ENCODE data around the gene SOX6. TPM values are rescaled to one million over a fixed set of nuclear protein-coding genes. Genes with fewer than 3 reads are reported as not detected.

SOX6 gene
- total RNA-seq, 1 donor from 2014 or later, result 4.9 TPM

DNA sequence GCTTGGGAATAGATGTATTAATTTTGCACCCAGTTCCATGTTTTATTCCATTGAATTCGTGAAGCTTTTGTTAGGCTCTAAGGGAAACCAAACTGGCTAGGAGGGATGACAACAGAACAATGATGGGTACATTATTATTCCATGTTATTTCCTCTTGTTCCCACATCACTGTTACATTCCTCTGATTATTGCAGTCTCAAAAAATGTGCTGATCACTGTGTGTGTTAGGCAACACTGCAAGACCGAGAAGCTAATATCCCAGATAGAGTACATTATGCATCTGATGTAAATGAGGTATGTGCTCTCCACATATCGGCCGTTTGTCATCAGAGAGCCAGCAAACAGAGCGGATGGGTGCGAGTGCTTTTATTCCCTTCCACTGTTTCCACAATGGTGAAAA lies 327.9 kb downstream of the SOX6 start:
- no peaks in the 10 kb centered on the region for H3K27me3 ChIP-seq
- DNase-seq (ENCODE audit: extremely low spot score in 2 of 2), result no peak
- intact Hi-C loops (cut with DNase I), result no loop called here
- TF ChIP-seq POLR2A (IDR thresholded peaks at IDR 0.05) (no peak), POLR2AphosphoS5 (IDR thresholded peaks at IDR 0.05; ENCODE audit: insufficient read depth in 1 of 2, low read depth in 1 of 2) (no peak)
- TF ChIP-seq, protein P1, sequence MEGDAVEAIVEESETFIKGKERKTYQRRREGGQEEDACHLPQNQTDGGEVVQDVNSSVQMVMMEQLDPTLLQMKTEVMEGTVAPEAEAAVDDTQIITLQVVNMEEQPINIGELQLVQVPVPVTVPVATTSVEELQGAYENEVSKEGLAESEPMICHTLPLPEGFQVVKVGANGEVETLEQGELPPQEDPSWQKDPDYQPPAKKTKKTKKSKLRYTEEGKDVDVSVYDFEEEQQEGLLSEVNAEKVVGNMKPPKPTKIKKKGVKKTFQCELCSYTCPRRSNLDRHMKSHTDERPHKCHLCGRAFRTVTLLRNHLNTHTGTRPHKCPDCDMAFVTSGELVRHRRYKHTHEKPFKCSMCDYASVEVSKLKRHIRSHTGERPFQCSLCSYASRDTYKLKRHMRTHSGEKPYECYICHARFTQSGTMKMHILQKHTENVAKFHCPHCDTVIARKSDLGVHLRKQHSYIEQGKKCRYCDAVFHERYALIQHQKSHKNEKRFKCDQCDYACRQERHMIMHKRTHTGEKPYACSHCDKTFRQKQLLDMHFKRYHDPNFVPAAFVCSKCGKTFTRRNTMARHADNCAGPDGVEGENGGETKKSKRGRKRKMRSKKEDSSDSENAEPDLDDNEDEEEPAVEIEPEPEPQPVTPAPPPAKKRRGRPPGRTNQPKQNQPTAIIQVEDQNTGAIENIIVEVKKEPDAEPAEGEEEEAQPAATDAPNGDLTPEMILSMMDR (IDR thresholded peaks at IDR 0.05), result no peak
- no peak overlapping the region for H3K27ac ChIP-seq
- H3K9me3 ChIP-seq, result no peaks in the 10 kb centered on the region
- H3K4me1 ChIP-seq, result no peaks in the 10 kb centered on the region
- no peaks in the 10 kb centered on the region for H3K36me3 ChIP-seq
- H3K4me3 ChIP-seq, result no peak overlapping the region

DNA sequence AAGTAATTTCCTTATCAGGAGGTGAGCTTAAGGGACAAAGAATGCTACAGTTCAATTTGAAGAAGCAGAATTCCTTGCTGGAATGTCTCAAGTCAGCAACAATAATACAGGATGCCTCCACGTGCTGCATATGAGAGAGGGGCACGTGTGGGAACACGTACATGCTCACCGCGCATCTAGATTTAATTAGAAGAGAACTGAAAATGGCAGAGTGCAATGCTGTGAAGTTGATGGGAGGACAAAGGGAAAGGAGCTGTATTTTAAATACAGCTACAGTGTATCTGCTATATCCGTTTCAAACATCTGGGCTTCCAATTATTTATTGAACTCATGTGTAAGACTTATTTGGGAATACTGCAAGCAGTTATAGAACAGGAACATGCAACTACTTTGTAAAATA lies 328.7 kb downstream of the SOX6 start:
- H3K4me3 ChIP-seq, result no peak overlapping the region
- no peaks in the 10 kb centered on the region for H3K9me3 ChIP-seq
- no peaks in the 10 kb centered on the region for H3K27me3 ChIP-seq
- intact Hi-C loops (cut with DNase I), result no loop called here
- no peak for DNase-seq (ENCODE audit: extremely low spot score in 2 of 2)
- no peaks in the 10 kb centered on the region for H3K36me3 ChIP-seq
- no peaks in the 10 kb centered on the region for H3K4me1 ChIP-seq
- no peak overlapping the region for H3K27ac ChIP-seq
- TF ChIP-seq POLR2AphosphoS5 (IDR thresholded peaks at IDR 0.05; ENCODE audit: insufficient read depth in 1 of 2, low read depth in 1 of 2) (no peak), POLR2A (IDR thresholded peaks at IDR 0.05) (no peak)
- TF ChIP-seq, protein P1 (IDR thresholded peaks at IDR 0.05), result no peak

DNA sequence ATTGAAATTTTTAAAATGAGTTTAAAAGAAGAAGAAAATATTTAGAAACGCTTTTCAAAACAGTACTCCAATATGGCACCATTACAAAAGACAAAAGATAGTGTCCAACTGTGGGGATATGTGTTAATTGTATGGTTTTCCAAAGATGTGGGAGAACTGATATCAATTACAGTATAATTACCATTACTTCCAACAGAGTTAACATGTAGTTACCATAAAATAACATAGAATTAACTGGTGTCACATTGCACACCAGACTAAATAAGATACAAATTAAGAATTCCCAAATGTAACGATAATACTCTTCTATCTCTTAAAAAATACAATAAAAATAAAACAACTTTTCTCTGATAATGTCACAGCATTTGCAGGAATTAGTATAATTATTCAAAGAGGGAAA lies 329.5 kb downstream of the SOX6 start:
- Histone ChIP-seq H3K9me3 (no peaks in the 10 kb centered on the region), H3K36me3 (no peaks in the 10 kb centered on the region), H3K4me3 (no peak overlapping the region), H3K27ac (no peak overlapping the region), H3K27me3 (no peaks in the 10 kb centered on the region), H3K4me1 (no peaks in the 10 kb centered on the region)
- no peak for DNase-seq (ENCODE audit: extremely low spot score in 2 of 2)
- intact Hi-C loops (cut with DNase I), result no loop called here
- TF ChIP-seq, protein P1 (IDR thresholded peaks at IDR 0.05), result no peak
- no peak for TF ChIP-seq POLR2A (IDR thresholded peaks at IDR 0.05)
- TF ChIP-seq POLR2AphosphoS5 (IDR thresholded peaks at IDR 0.05; ENCODE audit: insufficient read depth in 1 of 2, low read depth in 1 of 2), result no peak

DNA sequence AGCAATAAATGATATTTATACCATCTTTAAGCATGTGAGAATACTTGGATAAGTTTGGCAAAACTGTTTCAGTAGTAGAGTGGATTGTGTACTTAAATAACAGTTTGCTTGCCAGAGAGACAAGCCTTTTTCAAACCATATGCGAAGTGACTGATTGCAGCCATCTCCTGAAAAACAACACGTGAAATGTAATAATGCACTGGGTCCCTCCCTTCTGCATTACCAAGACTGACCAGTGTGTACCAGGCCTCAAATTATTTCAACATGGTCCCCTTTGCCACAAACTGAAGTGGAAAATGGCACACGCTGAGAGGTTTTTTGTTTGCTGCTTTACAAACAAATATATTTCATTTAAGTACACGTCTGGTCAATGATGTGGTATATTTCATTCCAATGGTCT lies 337.4 kb downstream of the SOX6 start:
- Histone ChIP-seq H3K36me3 (no peaks in the 10 kb centered on the region), H3K9me3 (no peaks in the 10 kb centered on the region), H3K27me3 (no peaks in the 10 kb centered on the region), H3K27ac (no peak overlapping the region), H3K4me1 (no peaks in the 10 kb centered on the region), H3K4me3 (no peak overlapping the region)
- intact Hi-C loops (cut with DNase I), result no loop called here
- DNase-seq (ENCODE audit: extremely low spot score in 2 of 2), result no peak
- TF ChIP-seq POLR2AphosphoS5 (IDR thresholded peaks at IDR 0.05; ENCODE audit: insufficient read depth in 1 of 2, low read depth in 1 of 2), result no peak
- TF ChIP-seq, protein P1 (IDR thresholded peaks at IDR 0.05), result no peak
- no peak for TF ChIP-seq POLR2A (IDR thresholded peaks at IDR 0.05)

DNA sequence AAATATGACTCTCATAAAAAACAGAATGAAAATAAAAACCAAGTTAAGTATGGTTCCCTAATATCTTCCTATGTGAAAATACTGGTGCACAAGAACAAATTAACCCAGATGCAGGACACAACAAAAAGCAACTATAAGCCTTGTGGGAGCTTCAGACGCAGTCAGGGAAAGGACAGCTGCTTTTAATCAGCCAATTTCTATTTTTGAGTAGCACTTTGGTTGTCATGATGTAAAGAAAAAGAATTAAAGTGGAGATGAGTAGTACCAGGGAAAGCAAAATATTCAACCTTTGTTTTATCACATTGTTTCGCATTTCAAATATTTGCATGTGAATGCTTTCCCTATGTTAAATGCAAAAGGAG lies 339.9 kb downstream of the SOX6 start:
- H3K4me3 ChIP-seq, result no peak overlapping the region
- H3K27ac ChIP-seq, result no peak overlapping the region
- TF ChIP-seq, protein P1 (IDR thresholded peaks at IDR 0.05), result no peak
- no peak for TF ChIP-seq POLR2AphosphoS5 (IDR thresholded peaks at IDR 0.05; ENCODE audit: insufficient read depth in 1 of 2, low read depth in 1 of 2)
- TF ChIP-seq POLR2A (IDR thresholded peaks at IDR 0.05), result no peak
- DNase-seq (ENCODE audit: extremely low spot score in 2 of 2), result no peak
- H3K36me3 ChIP-seq, result no peaks in the 10 kb centered on the region
- H3K4me1 ChIP-seq, result no peaks in the 10 kb centered on the region
- H3K9me3 ChIP-seq, result no peaks in the 10 kb centered on the region
- no peaks in the 10 kb centered on the region for H3K27me3 ChIP-seq
- intact Hi-C loops (cut with DNase I), result no loop called here

Data from vagina (tissue), 2 donors.